ENCODE data around the gene IFIT2. TPM values are rescaled to one million over a fixed set of nuclear protein-coding genes. Genes with fewer than 3 reads are reported as not detected.

Gene IFIT2
- total and polyA plus RNA-seq, 2 donors (not counting 3 experiments of a cell fraction or from before 2014, with no cell fraction given) = 0.23 to 1.4 TPM

DNA sequence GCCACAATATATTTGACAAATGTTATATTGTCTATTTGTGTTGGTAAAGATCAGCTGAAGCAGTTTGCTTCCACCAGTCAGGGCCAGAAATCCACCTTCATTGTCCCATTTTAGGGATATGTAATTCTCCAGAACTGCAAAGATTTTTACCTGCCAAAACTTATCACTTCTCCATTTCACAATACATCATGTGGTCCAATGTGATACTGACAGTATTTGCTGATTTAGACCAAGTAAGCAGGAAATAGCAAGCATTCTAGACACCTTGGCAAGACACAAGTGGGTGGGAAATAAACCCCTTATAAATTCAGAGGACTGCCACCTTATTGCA, 31.7 kb upstream of the IFIT2 start:
- intact Hi-C loops (cut with micrococcal nuclease) (loop anchor here (10.0 kb wide), 1 partner anchor 435 kb away; the partner anchor contains the start of gene KIF20B), dilution Hi-C loops (cut with MboI; ENCODE audit: extremely low pct_ligation_motif_present, low sequenced_read_pairs) (no loop called here)
- Histone ChIP-seq H3K27ac (ENCODE audit: insufficient read depth, low read depth, low read length) (no peak overlapping the region), H3K27me3 (ENCODE audit: control insufficient read depth in 2 of 2, insufficient read depth in 2 of 2, low read length in 2 of 2) (peaks cover 69 to 78% of the 10 kb centered on the region in 2 experiments), H3K9me1 (replicated peaks; ENCODE audit: control insufficient read depth, extremely low read depth, insufficient read depth, low read length) (no peaks in the 10 kb centered on the region), H4K20me1 (replicated peaks; ENCODE audit: control insufficient read depth, extremely low read depth, insufficient read depth, low read length) (no peaks in the 10 kb centered on the region), H3K4me3 (replicated peaks in 1 of 3; ENCODE audit: insufficient read depth in 1 of 3, low read depth in 1 of 3, low read length in 3 of 3) (no peak overlapping the region), H3K4me2 (ENCODE audit: insufficient read depth, low read length) (no peak overlapping the region), H3K9ac (replicated peaks; ENCODE audit: extremely low read depth, insufficient read depth, low read length) (no peak overlapping the region), H3K36me3 (ENCODE audit: control insufficient read depth in 2 of 2, extremely low read depth in 1 of 2, insufficient read depth in 2 of 2, low read length in 2 of 2) (no peaks in the 10 kb centered on the region), H3K4me1 (ENCODE audit: control insufficient read depth, extremely low read depth, insufficient read depth, low read length) (no peaks in the 10 kb centered on the region), H3K9me3 (replicated peaks; ENCODE audit: control insufficient read depth, insufficient read depth, low read length) (no peaks in the 10 kb centered on the region), H2AFZ (ENCODE audit: low read depth, low read length) (no peak overlapping the region), H3K79me2 (ENCODE audit: control insufficient read depth, insufficient read depth, low read length) (no peaks in the 10 kb centered on the region)
- FAIRE-seq (no peak), DNase-seq (ENCODE audit: low read depth, low spot score) (no peak)
- CTCF ChIA-PET = no interaction called here
- no TSS peak for BruUV-seq (replicated peaks)
- POLR2A ChIA-PET = no interaction called here
- no peak for TF ChIP-seq GATA2 (IDR thresholded peaks at IDR 0.05; ENCODE audit: insufficient read depth, insufficient read length, low read depth, low read length)
- no peak for TF ChIP-seq MYC (IDR thresholded peaks at IDR 0.05; ENCODE audit: low read depth, low read length)
- TF ChIP-seq, protein P1, sequence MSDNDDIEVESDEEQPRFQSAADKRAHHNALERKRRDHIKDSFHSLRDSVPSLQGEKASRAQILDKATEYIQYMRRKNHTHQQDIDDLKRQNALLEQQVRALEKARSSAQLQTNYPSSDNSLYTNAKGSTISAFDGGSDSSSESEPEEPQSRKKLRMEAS (IDR thresholded peaks at IDR 0.05; ENCODE audit: insufficient read depth, insufficient read length) = no peak
- no peak for TF ChIP-seq EZH2 (IDR thresholded peaks at IDR 0.05; ENCODE audit: borderline replicate concordance, low read depth, low read length, severe bottlenecking)
- no peak for TF ChIP-seq POLR2A (IDR thresholded peaks at IDR 0.05; ENCODE audit: low read depth, low read length)
- no peak for TF ChIP-seq JUN (IDR thresholded peaks at IDR 0.05; ENCODE audit: borderline replicate concordance, insufficient read depth, insufficient read length, low read depth)
- no peak for TF ChIP-seq CTCF (IDR thresholded peaks at IDR 0.05; ENCODE audit: extremely low read depth in 1 of 2, insufficient read depth in 1 of 2, low read depth in 1 of 2, low read length in 2 of 2)
- TF ChIP-seq FOS (IDR thresholded peaks at IDR 0.05; ENCODE audit: borderline replicate concordance, insufficient read depth, low read length) = no peak
- TF ChIP-seq POLR2AphosphoS5 (IDR thresholded peaks at IDR 0.05; ENCODE audit: insufficient read depth, low read depth, low read length) = no peak

Data from endothelial cell of umbilical vein (primary cell).